ENCODE measurements around the gene ACBD6. TPM values are rescaled to one million over a fixed set of nuclear protein-coding genes. Genes with fewer than 3 reads are reported as not detected.
A peak's percentile ranks its signal among the peaks of the same experiment; 100 is the strongest.

Gene ACBD6
- total and polyA plus RNA-seq, 2 of the 4 experiments (the other 2 are of a cell fraction), result 52.5 to 59.1 TPM

DNA sequence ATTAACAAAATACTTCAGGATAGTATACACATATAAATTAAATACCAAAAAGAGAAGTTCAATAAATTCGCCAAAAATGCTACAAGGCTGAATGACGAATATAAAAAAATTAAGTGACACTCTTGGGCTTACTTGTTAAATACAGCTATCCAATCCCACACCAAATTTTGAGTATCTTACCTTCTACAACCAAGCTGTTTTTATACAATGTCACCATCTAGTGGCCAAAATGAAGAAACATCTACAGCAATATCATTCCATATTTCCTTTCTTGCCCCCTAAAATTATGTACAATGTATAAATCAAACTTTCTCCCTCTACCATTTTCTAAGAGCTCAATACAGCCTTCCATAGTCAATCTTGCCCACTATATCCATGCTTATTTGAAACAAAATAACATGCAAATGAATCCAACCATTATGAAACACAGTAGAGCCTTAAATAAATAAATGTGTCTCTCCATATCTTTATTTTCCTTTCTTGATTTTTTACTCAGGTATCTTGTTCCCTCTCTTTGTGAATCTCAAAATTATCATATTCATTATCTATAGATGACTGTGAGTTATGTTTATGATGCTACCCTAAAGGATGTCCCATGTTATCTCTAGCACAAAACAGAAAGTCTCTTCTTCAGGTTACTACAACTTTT lies 86.3 kb downstream of the ACBD6 start:
- Histone ChIP-seq H2BK5ac (ENCODE audit: low read depth, low read length, poor library complexity, severe bottlenecking) (no peak overlapping the region), H3K4me2 (ENCODE audit: low read depth, low read length) (no peak overlapping the region), H3K4me1 (ENCODE audit: control insufficient read depth, insufficient read depth, low read length) (no peaks in the 10 kb centered on the region), H2AFZ (replicated peaks; ENCODE audit: low read length, poor library complexity) (no peak overlapping the region), H3K36me3 (ENCODE audit: control insufficient read depth, insufficient read depth, low read length) (peaks cover 18% of the 10 kb centered on the region), H3K56ac (ENCODE audit: extremely low read depth, insufficient read depth, low read length) (no peak overlapping the region), H2AK5ac (ENCODE audit: low read depth, low read length) (no peak overlapping the region), H2BK15ac (ENCODE audit: low read depth, low read length) (no peak overlapping the region), H3K79me1 (ENCODE audit: low read depth in 1 of 2, low read length in 2 of 2) (peaks cover 5 to 13% of the 10 kb centered on the region in 2 experiments; a peak in 3 of 4 replicates), H4K5ac (ENCODE audit: low read depth, low read length) (no peak overlapping the region), H3K4ac (ENCODE audit: low read depth, low read length) (no peak overlapping the region), H2AK9ac (replicated peaks; ENCODE audit: low read depth, low read length, poor library complexity) (no peak overlapping the region), H3K4me3 (ENCODE audit: insufficient read depth, low read depth, low read length) (no peak overlapping the region), H3K27ac (ENCODE audit: insufficient read depth, low read length) (no peak overlapping the region), H3K9me3 (ENCODE audit: control insufficient read depth, insufficient read depth, low read length) (no peaks in the 10 kb centered on the region), H3K18ac (ENCODE audit: low read depth, low read length) (no peak overlapping the region), H3K23ac (ENCODE audit: low read depth, low read length) (no peak overlapping the region), H4K8ac (ENCODE audit: low read depth in 2 of 2, low read length in 2 of 2) (no peak overlapping the region), H2BK120ac (ENCODE audit: low read depth, low read length) (no peak overlapping the region), H2BK20ac (ENCODE audit: low read depth, low read length) (no peak overlapping the region), H3K9ac (ENCODE audit: low read depth, low read length) (no peak overlapping the region), H3K14ac (replicated peaks; ENCODE audit: low read depth, low read length) (no peak overlapping the region), H4K20me1 (ENCODE audit: insufficient read depth, low read length) (peaks cover 10% of the 10 kb centered on the region; the same call in 1 of the 2 replicates), H3K27me3 (ENCODE audit: control insufficient read depth, insufficient read depth, low read length) (no peaks in the 10 kb centered on the region), H4K91ac (ENCODE audit: insufficient read depth, low read depth, low read length) (no peak overlapping the region), H3K9me1 (ENCODE audit: insufficient read depth, low read length) (0 out of 2 replicates have a peak, but pooled peaks cover 2% of the 10 kb centered on the region)
- TF ChIP-seq CEBPB (IDR thresholded peaks at IDR 0.05; ENCODE audit: low read depth, low read length) (no peak), FOS (IDR thresholded peaks at IDR 0.05; ENCODE audit: low read depth, low read length) (no peak), SMC3 (IDR thresholded peaks at IDR 0.05; ENCODE audit: low read depth, low read length) (peak; percentile 73), RFX5 (IDR thresholded peaks at IDR 0.05; ENCODE audit: low read depth, low read length) (no peak), MAZ (IDR thresholded peaks at IDR 0.05; ENCODE audit: borderline replicate concordance, low read depth, low read length) (no peak), MAFK (IDR thresholded peaks at IDR 0.05; ENCODE audit: low read depth, low read length) (no peak), RAD21 (IDR thresholded peaks at IDR 0.05; ENCODE audit: low read length) (peak; percentile 77)
- TF ChIP-seq, protein P1, sequence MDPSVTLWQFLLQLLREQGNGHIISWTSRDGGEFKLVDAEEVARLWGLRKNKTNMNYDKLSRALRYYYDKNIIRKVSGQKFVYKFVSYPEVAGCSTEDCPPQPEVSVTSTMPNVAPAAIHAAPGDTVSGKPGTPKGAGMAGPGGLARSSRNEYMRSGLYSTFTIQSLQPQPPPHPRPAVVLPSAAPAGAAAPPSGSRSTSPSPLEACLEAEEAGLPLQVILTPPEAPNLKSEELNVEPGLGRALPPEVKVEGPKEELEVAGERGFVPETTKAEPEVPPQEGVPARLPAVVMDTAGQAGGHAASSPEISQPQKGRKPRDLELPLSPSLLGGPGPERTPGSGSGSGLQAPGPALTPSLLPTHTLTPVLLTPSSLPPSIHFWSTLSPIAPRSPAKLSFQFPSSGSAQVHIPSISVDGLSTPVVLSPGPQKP (IDR thresholded peaks at IDR 0.05; ENCODE audit: borderline replicate concordance, low read depth, low read length), result no peak
- TF ChIP-seq, protein P2, sequence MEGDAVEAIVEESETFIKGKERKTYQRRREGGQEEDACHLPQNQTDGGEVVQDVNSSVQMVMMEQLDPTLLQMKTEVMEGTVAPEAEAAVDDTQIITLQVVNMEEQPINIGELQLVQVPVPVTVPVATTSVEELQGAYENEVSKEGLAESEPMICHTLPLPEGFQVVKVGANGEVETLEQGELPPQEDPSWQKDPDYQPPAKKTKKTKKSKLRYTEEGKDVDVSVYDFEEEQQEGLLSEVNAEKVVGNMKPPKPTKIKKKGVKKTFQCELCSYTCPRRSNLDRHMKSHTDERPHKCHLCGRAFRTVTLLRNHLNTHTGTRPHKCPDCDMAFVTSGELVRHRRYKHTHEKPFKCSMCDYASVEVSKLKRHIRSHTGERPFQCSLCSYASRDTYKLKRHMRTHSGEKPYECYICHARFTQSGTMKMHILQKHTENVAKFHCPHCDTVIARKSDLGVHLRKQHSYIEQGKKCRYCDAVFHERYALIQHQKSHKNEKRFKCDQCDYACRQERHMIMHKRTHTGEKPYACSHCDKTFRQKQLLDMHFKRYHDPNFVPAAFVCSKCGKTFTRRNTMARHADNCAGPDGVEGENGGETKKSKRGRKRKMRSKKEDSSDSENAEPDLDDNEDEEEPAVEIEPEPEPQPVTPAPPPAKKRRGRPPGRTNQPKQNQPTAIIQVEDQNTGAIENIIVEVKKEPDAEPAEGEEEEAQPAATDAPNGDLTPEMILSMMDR (conservative IDR thresholded peaks at IDR 0.05; ENCODE audit: low read depth, low read length), result peak; percentile 65
- TF ChIP-seq, protein P3, sequence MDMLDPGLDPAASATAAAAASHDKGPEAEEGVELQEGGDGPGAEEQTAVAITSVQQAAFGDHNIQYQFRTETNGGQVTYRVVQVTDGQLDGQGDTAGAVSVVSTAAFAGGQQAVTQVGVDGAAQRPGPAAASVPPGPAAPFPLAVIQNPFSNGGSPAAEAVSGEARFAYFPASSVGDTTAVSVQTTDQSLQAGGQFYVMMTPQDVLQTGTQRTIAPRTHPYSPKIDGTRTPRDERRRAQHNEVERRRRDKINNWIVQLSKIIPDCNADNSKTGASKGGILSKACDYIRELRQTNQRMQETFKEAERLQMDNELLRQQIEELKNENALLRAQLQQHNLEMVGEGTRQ (IDR thresholded peaks at IDR 0.05; ENCODE audit: low read depth, low read length), result no peak
- no TSS peak for BruUV-seq (replicated peaks)
- ChIA-PET POLR2A (ENCODE audit: unreplicated experiment) (interaction anchor here (0.8 kb wide), 1 partner anchor 107 kb away, joined by 3 read pairs; no protein-coding TSS in a partner anchor), CTCF (interaction anchor here (0.7 to 1.3 kb wide), 5 partner anchors 11 to 186 kb away, joined by 3 to 6 read pairs (median 3); partner anchors contain the start of gene LHX4)
- dilution Hi-C loops (cut with HindIII; ENCODE audit: low sequenced_read_pairs, unreplicated experiment) (no loop called here), intact Hi-C loops (cut with micrococcal nuclease) (loop anchor here (5.0 kb wide), 1 partner anchor 139 kb away; no protein-coding TSS in a partner anchor), in situ Hi-C loops (cut with MboI; ENCODE audit: low sequenced_read_pairs) (loop anchor here (5.0 to 25.0 kb wide), 2 partner anchors 164 to 554 kb away; no protein-coding TSS in a partner anchor)
- peak; percentile 55 for DNase-seq
- WGBS, 2 experiments (ENCODE audit: extremely low coverage in 2 of 2, insufficient read length in 1 of 2), result 80% methylated on average over 1 of the region's 2 CpGs; no CpG with 5 or more reads in 1 of the 2 experiments
- no peak for ATAC-seq (ENCODE audit: low read depth)
